Activated CD4-positive, alpha-beta T cell treated with anti-CD3 and anti-CD28 coated beads, Interleukin-2, Interleukin-4, amounts not matched to agents 100 ng/mL and 50 ng/mL, durations not matched to agents 16 hours and 8 hours (primary cell): Measurements from ENCODE around the gene PTPN5.
"Not testable (repeated sequence)": the region's sequence is repeated elsewhere in the genome, so short reads cannot be mapped to it uniquely, and the experiment has no call there.

ENCODE experiments used
- DNase-seq: peaks from one replicate; pipeline ENCODE4 v3.0.0-alpha.2; 2020; ENCODE audit warnings: low spot score

Gene PTPN5

GRCh38 chr11:18791207-18791968 lies at the start of gene PTPN5:
TSS of gene PTPN5 (minus strand) at chr11:18791798. CDS start at chr11:18771958, 19,840 bp downstream.
- no peak for DNase-seq

DNA sequence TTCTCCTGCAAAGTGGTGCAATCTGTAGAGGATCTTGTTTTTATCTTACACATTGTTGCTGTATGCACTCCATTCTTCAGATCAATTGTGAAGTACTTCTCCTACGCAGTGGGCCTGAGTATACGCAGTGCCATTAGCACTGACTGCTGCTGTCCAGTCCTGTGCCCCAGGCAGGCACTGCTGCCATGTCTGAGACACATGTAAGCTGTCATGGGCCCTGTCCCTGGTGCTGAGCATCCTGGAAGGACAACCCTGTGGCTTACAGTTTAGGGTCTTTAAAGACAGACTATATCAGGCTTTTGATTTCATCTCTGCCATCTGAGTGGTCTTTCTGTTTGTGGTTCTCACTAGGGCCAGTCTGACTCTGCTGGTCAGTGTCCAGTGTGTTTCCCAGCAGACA lies 44.8 kb upstream of the PTPN5 start:
- DNase-seq: no peak

- DNase-seq: no peak
Measured at GRCh38 chr11:18834754-18835466, 43.3 kb upstream of the PTPN5 start.

DNA sequence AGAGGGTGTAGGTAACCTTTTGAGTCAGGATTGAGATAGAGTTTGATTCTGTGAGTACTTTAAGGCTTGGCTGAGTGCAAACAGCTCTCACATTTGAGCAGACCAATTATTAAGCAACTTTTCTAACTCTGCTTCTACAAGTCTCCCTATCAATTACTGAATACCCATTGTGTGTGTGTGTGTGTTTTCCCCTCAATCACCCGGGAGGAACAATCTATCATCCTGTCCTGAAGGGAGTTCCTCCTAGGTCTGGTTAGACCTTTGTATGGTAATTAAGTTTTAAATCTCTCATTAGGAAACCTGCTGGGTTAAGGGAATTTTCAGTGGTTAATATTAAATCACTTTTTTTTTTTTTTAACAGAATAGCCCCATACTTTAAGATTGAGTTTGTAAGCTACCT lies 28.6 kb upstream of the PTPN5 start:
- DNase-seq: not testable (repeated sequence)

DNA sequence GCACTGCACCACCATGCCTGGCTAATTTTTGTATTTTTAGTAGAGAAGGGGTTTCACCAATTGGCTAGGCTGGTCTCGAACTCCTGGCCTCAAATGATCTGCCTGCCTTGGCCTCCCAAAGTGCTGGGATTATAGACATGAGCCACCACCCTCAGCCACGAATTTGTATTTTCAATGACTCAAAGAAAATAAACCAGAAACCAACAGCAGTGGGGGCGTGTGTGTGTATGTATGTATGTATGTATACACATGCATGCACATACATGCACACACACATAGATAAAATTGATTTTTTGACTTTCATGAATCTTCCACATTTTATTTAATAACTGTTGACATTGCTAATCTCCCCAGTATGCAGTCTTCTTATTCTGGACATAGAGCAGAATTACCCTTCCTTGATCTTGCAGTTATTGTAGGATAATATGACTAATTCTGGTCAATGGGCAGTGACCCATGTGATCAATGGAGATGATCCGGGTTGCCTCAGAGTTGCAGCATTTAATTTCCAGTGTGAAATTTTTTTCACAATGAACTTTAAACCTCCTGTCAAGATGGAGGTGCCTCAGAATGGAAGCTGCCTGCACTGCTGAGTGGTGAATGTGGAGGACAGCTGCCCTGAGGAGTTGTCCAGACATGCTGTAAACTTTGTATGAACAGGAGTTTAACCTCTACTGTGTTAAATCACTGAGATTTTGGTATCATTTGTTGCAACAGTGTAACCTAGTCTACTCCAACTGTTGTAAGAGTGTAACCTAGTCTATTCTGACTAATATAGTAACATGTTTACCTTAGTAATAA lies 12.8 kb upstream of the PTPN5 start:
- DNase-seq: no peak

GRCh38 chr11:18802381-18803257 lies 11.0 kb upstream of the PTPN5 start:
- peak; percentile 54 for DNase-seq

- peak; percentile 31 for DNase-seq
Measured at GRCh38 chr11:18798799-18799469, 7.3 kb upstream of the PTPN5 start.

- DNase-seq: no peak
Measured at GRCh38 chr11:18794956-18795355, 3.4 kb upstream of the PTPN5 start.

- DNase-seq: no peak
Measured at GRCh38 chr11:18792827-18793226, 1.2 kb upstream of the PTPN5 start.

DNA sequence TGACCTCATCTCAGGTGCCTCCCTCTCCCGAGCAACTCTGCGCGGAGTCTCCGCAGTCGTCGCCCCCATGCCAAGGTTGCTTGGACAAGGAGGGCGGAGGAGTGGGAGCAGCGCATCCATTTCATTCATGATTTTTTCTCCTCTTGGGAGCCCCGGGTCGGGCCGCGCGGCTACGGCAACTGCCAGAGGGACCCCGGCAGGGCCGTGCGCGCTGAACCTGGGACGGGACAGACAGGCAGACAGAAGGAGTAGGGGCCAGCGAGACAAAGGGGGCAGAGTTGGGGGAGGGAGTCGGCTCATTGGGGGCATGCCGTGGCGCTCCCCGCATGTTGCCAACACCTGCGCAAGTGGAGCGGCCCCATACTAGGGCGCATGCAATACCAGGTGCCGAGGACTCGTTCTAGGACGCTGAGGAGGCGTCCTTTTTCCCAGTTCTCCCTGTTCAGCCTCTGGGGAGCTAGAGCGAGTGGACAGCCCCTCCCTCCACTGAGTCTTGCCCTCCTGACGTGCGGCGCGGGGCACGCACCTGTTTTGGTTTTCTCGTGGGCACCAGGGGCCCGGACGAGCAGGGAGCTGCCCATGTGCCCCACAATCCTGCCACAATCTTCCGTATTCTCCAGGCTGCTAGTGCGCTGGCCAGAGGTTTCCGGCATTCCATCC lies 501 bp upstream of the PTPN5 start:
- DNase-seq: no peak

GRCh38 chr11:18790883-18791206 lies 753 bp downstream of the PTPN5 start:
- DNase-seq: no peak

GRCh38 chr11:18789942-18790341 lies 1.7 kb downstream of the PTPN5 start:
- no peak for DNase-seq

- DNase-seq: no peak
Measured at GRCh38 chr11:18785411-18785810, 6.2 kb downstream of the PTPN5 start.

DNA sequence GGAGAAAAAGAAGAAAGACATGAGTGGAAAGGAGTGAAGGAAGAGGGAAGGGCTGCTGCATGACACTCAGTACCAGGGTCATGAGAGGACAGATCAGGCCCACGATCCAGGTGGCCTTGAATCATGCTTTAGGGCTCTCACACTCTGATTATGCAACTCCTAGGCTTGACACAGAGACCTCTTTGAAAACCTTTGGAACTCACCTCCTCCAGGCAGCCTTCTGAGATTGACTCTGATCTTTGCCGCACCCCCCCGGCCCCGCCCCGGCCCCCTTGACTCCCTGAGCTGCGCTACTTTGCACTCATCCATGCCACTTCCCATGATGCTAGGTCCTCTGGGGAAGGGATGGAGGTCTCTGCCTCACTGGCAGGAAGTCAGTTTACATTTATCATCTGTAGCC lies 10.7 kb downstream of the PTPN5 start:
- DNase-seq: no peak

- DNase-seq: no peak
Measured at GRCh38 chr11:18780329-18780728, 11.3 kb downstream of the PTPN5 start.

DNA sequence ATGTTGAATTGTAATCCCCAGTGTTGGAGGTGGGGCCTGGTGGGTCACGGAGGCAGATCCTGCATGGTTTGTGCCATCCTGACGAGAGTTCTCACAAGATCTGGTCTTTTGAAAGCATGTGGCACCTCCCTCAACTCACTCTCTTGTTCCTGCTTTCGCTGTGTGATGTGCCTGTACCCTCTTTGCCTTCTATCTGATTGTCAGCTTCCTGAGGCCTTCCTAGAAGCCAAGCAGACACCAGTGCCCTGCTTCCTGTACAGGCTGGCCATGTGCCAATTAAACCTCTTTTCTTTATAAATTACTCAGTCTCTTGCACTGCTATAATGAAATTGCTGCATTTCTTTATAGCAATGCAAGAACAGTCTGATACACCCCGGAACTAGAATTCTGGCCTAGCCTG lies 13.1 kb downstream of the PTPN5 start:
- peak; percentile 51 for DNase-seq

DNA sequence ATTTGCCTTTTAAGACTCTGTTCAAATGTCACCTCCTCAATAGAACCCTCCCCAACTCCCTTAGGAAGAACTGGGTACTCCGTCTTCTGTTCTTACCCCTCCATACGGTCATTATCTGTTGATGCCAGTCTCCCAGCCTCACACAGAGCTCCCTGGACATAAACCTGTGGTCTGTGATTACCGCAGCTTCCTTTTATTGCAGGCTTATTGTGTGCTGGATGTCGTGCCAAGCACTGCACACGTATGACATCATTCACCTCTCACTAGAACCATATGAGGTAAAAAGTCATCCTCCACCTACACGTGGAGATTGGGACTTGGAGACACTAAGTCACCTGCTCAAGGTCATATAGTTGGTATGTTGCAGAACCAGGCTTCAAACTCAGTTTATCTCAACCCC lies 15.3 kb downstream of the PTPN5 start:
- no peak for DNase-seq

GRCh38 chr11:18775492-18776292 lies 15.9 kb downstream of the PTPN5 start:
- peak; percentile 79 for DNase-seq

- no peak for DNase-seq
Measured at GRCh38 chr11:18774801-18775200, 16.8 kb downstream of the PTPN5 start.

- DNase-seq: no peak
Measured at GRCh38 chr11:18773681-18774080, 17.9 kb downstream of the PTPN5 start.
